IMR-90 (cell line): Measurements from ENCODE around the gene EXOC6.

ENCODE experiments used
- CTCF ChIP-seq: conservative IDR thresholded peaks from 2 replicates; pipeline ENCODE4 v1.5.1; 2012; ENCODE audit warnings: mild to moderate bottlenecking, low read depth, low read length, improper control_type of control experiment
- MAFK ChIP-seq: IDR thresholded peaks from 2 replicates; pipeline ENCODE4 v1.6.1; 2012; ENCODE audit warnings: low read depth, low read length, improper control_type of control experiment
- MAZ ChIP-seq: IDR thresholded peaks from 2 replicates; pipeline ENCODE4 v1.6.1; 2012; ENCODE audit warnings: low read depth, mild to moderate bottlenecking, low read length, improper control_type of control experiment, moderate library complexity, borderline replicate concordance
- MXI1 ChIP-seq: IDR thresholded peaks from 2 replicates; pipeline ENCODE4 v1.6.1; 2012; ENCODE audit warnings: low read depth, mild to moderate bottlenecking, low read length, moderate library complexity, borderline replicate concordance
- POLR2A ChIP-seq: IDR thresholded peaks from 2 replicates; pipeline ENCODE4 v1.6.1; 2012; ENCODE audit warnings: mild to moderate bottlenecking, low read depth, low read length
- RAD21 ChIP-seq: IDR thresholded peaks from 2 replicates; pipeline ENCODE4 v1.6.1; 2012; ENCODE audit warnings: low read length, improper control_type of control experiment
- RCOR1 ChIP-seq: IDR thresholded peaks from 2 replicates; pipeline ENCODE4 v1.6.1; 2012; ENCODE audit warnings: mild to moderate bottlenecking, low read length, improper control_type of control experiment; ENCODE audit not compliant: insufficient replicate concordance
- RFX5 ChIP-seq: IDR thresholded peaks from 2 replicates; pipeline ENCODE4 v1.8.0; 2012; ENCODE audit warnings: low read depth, mild to moderate bottlenecking, low read length, moderate library complexity
- SMC3 ChIP-seq: fragments of 150-350 bp; IDR thresholded peaks from 2 replicates; pipeline ENCODE4 v1.6.1; 2016; ENCODE audit warnings: low read depth, mild to moderate bottlenecking, antibody characterized with exemption, low read length, moderate library complexity
- USF2 ChIP-seq: fragments of 150-350 bp; IDR thresholded peaks from 2 replicates; pipeline ENCODE4 v1.6.1; 2017; ENCODE audit warnings: mild to moderate bottlenecking, antibody characterized with exemption, low read length, low read depth

GRCh38 chr10:92972066-92972870, 123.9 kb downstream of the EXOC6 start:
- TF ChIP-seq CTCF, result no peak
- TF ChIP-seq RFX5, result no peak
- no peak for TF ChIP-seq RAD21
- no peak for TF ChIP-seq RCOR1
- no peak for TF ChIP-seq MXI1
- no peak for TF ChIP-seq POLR2A
- TF ChIP-seq MAZ, result peak; percentile 64; the same call in 1 of the 2 replicates
- no peak for TF ChIP-seq SMC3
- TF ChIP-seq MAFK, result no peak
- no peak for TF ChIP-seq USF2
